GM21786 (cell line): Measurements from ENCODE around the gene REV1.
"Not testable (repeated sequence)": the region's sequence is repeated elsewhere in the genome, so short reads cannot be mapped to it uniquely, and the experiment has no call there.

Experiments used
- ATAC-seq: cut with Tn5 transposase; IDR thresholded peaks from one replicate; pipeline ENCODE4 v1.9.1; 2021; ENCODE audit not compliant: unreplicated experiment

Gene REV1

GRCh38 chr2:99404039-99404796 lies 85.6 kb downstream of the REV1 start:
- no peak for ATAC-seq

- ATAC-seq, result no peak
Measured at GRCh38 chr2:99403524-99403923, 86.3 kb downstream of the REV1 start.

GRCh38 chr2:99403084-99403483 lies 86.7 kb downstream of the REV1 start:
- no peak for ATAC-seq

GRCh38 chr2:99401841-99402240 lies 88.0 kb downstream of the REV1 start:
- ATAC-seq, result no peak

GRCh38 chr2:99399795-99400194 lies 90.0 kb downstream of the REV1 start:
- ATAC-seq, result no peak

GRCh38 chr2:99399063-99399462 lies 90.8 kb downstream of the REV1 start:
- no peak for ATAC-seq

- no peak for ATAC-seq
Measured at GRCh38 chr2:99398303-99398702, 91.5 kb downstream of the REV1 start.

- ATAC-seq, result no peak
Measured at GRCh38 chr2:99397266-99397920, 92.4 kb downstream of the REV1 start.

- ATAC-seq, result no peak
Measured at GRCh38 chr2:99395589-99396130, 94.2 kb downstream of the REV1 start.

- ATAC-seq, result no peak
Measured at GRCh38 chr2:99389946-99390345, 99.9 kb downstream of the REV1 start.

GRCh38 chr2:99389371-99389770 lies 100.4 kb downstream of the REV1 start:
- ATAC-seq, result no peak

- ATAC-seq, result no peak
Measured at GRCh38 chr2:99388892-99389291, 100.9 kb downstream of the REV1 start.

GRCh38 chr2:99386011-99386410 lies 103.8 kb downstream of the REV1 start:
- no peak for ATAC-seq

GRCh38 chr2:99382143-99382542 lies 107.7 kb downstream of the REV1 start:
- ATAC-seq, result no peak

GRCh38 chr2:99380376-99381010 lies 109.3 kb downstream of the REV1 start:
- peak; percentile 79 for ATAC-seq

GRCh38 chr2:99377879-99378278 lies 111.9 kb downstream of the REV1 start:
- peak; percentile 47 for ATAC-seq

- no peak for ATAC-seq
Measured at GRCh38 chr2:99376254-99376864, 113.5 kb downstream of the REV1 start.

GRCh38 chr2:99374747-99375146 lies 115.1 kb downstream of the REV1 start:
- ATAC-seq, result no peak

- ATAC-seq, result no peak
Measured at GRCh38 chr2:99373144-99373543, 116.7 kb downstream of the REV1 start.

- ATAC-seq, result not testable (repeated sequence)
Measured at GRCh38 chr2:99368854-99369253, 121.0 kb downstream of the REV1 start.

- ATAC-seq, result no peak
Measured at GRCh38 chr2:99365661-99366060, 124.2 kb downstream of the REV1 start.
